Sigmoid colon (tissue), 4 donors: ENCODE measurements around the gene AP1G1.

Experiments used
- CTCF ChIP-seq, 4 experiments: fragments of 450-650 bp in 3 of 4; fragments of 200-600 bp in 1 of 4; IDR thresholded peaks; one replicate each; pipeline ENCODE4 v1.5.1; 2016 to 2019; ENCODE audit warnings: antibody characterized with exemption in 4 of 4, mild to moderate bottlenecking in 3 of 4, moderate library complexity in 2 of 4
- POLR2A ChIP-seq, 2 donors: fragments of 450-650 bp; IDR thresholded peaks; one replicate each; pipeline ENCODE4 v1.6.1; 2016; ENCODE audit warnings: antibody characterized with exemption in 2 of 2, mild to moderate bottlenecking in 2 of 2, moderate library complexity in 2 of 2
- POLR2AphosphoS5 ChIP-seq, 4 donors: sonication (generic); formaldehyde crosslinking; IDR thresholded peaks; one replicate each; pipeline ENCODE4 v1.6.1; 2017; ENCODE audit warnings: antibody characterized with exemption in 4 of 4

GRCh38 chr16:71707199-71707598 is 101.4 kb downstream of the AP1G1 start:
- TF ChIP-seq CTCF (IDR thresholded peaks at IDR 0.05) (no peak), POLR2A (IDR thresholded peaks at IDR 0.05) (no peak), POLR2AphosphoS5 (IDR thresholded peaks at IDR 0.05) (no peak)
